ENCODE results near the gene TMEM44. TPM values are rescaled to one million over a fixed set of nuclear protein-coding genes. Genes with fewer than 3 reads are reported as not detected.

TMEM44 gene
- polyA plus RNA-seq, 1 donor (not counting 4 experiments of a cell fraction or from before 2014, with no cell fraction given): 13.3 TPM

DNA sequence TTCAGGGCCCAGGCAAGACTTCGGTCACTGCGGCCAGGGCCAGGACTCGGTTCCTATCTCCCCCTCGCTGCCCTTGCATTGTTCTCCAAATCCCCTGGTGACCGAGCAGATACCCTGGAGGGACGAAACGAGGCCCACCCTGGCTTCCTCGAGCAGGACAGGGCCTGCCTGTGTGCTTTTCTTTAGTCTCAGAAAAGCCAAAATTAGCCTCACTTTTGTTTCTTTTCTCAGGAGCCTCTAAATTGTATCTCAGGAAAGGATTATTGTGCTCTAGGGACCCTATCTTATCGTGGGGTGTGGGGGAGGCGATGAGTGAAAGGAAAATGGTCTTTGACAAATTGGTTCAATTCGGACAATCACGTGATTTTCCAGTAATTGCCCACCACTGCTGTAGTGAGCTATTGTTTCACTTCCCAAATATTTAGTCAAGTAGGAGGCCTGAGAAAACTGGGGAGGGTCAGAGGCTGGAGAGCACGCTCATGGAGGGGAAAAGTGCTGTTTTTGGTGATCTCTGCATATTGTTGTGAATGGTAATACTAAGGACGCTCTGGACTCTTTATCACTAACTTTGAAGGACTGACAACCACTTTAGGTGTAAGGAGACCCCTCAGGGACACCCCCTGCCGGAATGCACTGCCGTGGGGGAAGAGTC, 61.6 kb downstream of the TMEM44 start:
- dilution Hi-C loops (cut with MboI; ENCODE audit: extremely low pct_ligation_motif_present, low sequenced_read_pairs): no loop called here
- Histone ChIP-seq H3K4me2 (ENCODE audit: control insufficient read depth, extremely low read depth, insufficient read depth, low read depth, low read length) (no peak overlapping the region), H3K27me3 (ENCODE audit: control insufficient read depth, extremely low read depth, insufficient read depth, low read length) (no peaks in the 10 kb centered on the region), H3K27ac (ENCODE audit: control insufficient read depth, insufficient read depth, low read length) (no peak overlapping the region), H3K4me3 (ENCODE audit: control insufficient read depth in 2 of 3, extremely low read depth in 1 of 3, insufficient read depth in 2 of 3, low read depth in 1 of 3, low read length in 3 of 3) (no peak overlapping the region), H3K4me1 (ENCODE audit: control insufficient read depth, extremely low read depth, insufficient read depth, low read length) (peaks cover 30% of the 10 kb centered on the region), H3K79me2 (ENCODE audit: control insufficient read depth, insufficient read depth, low read length) (no peaks in the 10 kb centered on the region), H3K9me3 (ENCODE audit: control insufficient read depth, low read depth, low read length) (no peaks in the 10 kb centered on the region), H2AFZ (ENCODE audit: control insufficient read depth, low read length) (no peak overlapping the region), H3K9ac (ENCODE audit: control insufficient read depth, extremely low read depth, insufficient read depth, low read length) (no peak overlapping the region), H3K9me1 (ENCODE audit: control insufficient read depth, extremely low read depth, insufficient read depth, low read length) (no peaks in the 10 kb centered on the region), H4K20me1 (ENCODE audit: control insufficient read depth, extremely low read depth, insufficient read depth, low read length) (no peaks in the 10 kb centered on the region), H3K36me3 (ENCODE audit: control insufficient read depth in 2 of 2, extremely low read depth in 1 of 2, insufficient read depth in 2 of 2, low read length in 2 of 2) (no peaks in the 10 kb centered on the region)
- DNase-seq (ENCODE audit: low read depth, low spot score) (no peak), FAIRE-seq (no peak)
- TF ChIP-seq EZH2 (IDR thresholded peaks at IDR 0.05; ENCODE audit: low read length): no peak
- TF ChIP-seq, protein P1, sequence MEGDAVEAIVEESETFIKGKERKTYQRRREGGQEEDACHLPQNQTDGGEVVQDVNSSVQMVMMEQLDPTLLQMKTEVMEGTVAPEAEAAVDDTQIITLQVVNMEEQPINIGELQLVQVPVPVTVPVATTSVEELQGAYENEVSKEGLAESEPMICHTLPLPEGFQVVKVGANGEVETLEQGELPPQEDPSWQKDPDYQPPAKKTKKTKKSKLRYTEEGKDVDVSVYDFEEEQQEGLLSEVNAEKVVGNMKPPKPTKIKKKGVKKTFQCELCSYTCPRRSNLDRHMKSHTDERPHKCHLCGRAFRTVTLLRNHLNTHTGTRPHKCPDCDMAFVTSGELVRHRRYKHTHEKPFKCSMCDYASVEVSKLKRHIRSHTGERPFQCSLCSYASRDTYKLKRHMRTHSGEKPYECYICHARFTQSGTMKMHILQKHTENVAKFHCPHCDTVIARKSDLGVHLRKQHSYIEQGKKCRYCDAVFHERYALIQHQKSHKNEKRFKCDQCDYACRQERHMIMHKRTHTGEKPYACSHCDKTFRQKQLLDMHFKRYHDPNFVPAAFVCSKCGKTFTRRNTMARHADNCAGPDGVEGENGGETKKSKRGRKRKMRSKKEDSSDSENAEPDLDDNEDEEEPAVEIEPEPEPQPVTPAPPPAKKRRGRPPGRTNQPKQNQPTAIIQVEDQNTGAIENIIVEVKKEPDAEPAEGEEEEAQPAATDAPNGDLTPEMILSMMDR (optimal IDR thresholded peaks at IDR 0.05 in 1 of 3, IDR thresholded peaks at IDR 0.05 in 1 of 3, conservative IDR thresholded peaks at IDR 0.05 in 1 of 3; ENCODE audit: extremely low read depth in 1 of 3, insufficient read depth in 2 of 3, low read length in 3 of 3): no peak

DNA sequence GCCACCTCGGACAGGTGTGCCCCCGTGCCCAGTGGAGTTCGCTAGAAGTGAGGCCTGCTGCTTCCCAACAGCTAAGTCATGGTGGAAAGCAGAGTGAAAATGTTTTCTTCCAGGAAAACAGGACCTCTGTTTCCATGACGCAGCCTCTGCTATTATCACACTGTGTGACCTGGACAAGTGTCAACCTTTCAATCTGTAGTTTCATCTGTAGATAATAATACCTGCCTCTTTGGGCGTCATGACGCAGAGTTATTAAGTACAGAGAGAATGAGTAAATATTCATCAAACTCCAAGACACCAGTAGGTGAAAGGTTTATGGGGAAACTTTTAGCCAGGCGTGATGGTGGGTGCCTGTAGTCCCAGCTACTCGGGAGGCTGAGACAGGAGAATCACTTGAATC, 62.3 kb downstream of the TMEM44 start:
- FAIRE-seq: no peak
- Histone ChIP-seq H3K4me3 (ENCODE audit: control insufficient read depth in 2 of 3, extremely low read depth in 1 of 3, insufficient read depth in 2 of 3, low read depth in 1 of 3, low read length in 3 of 3) (no peak overlapping the region), H3K9me1 (ENCODE audit: control insufficient read depth, extremely low read depth, insufficient read depth, low read length) (no peaks in the 10 kb centered on the region), H3K4me1 (ENCODE audit: control insufficient read depth, extremely low read depth, insufficient read depth, low read length) (peaks cover 25% of the 10 kb centered on the region), H3K4me2 (ENCODE audit: control insufficient read depth, extremely low read depth, insufficient read depth, low read depth, low read length) (no peak overlapping the region), H4K20me1 (ENCODE audit: control insufficient read depth, extremely low read depth, insufficient read depth, low read length) (no peaks in the 10 kb centered on the region), H2AFZ (ENCODE audit: control insufficient read depth, low read length) (no peak overlapping the region), H3K9me3 (ENCODE audit: control insufficient read depth, low read depth, low read length) (no peaks in the 10 kb centered on the region), H3K27ac (ENCODE audit: control insufficient read depth, insufficient read depth, low read length) (no peak overlapping the region), H3K27me3 (ENCODE audit: control insufficient read depth, extremely low read depth, insufficient read depth, low read length) (no peaks in the 10 kb centered on the region), H3K9ac (ENCODE audit: control insufficient read depth, extremely low read depth, insufficient read depth, low read length) (no peak overlapping the region), H3K36me3 (ENCODE audit: control insufficient read depth in 2 of 2, extremely low read depth in 1 of 2, insufficient read depth in 2 of 2, low read length in 2 of 2) (no peaks in the 10 kb centered on the region), H3K79me2 (ENCODE audit: control insufficient read depth, insufficient read depth, low read length) (no peaks in the 10 kb centered on the region)
- dilution Hi-C loops (cut with MboI; ENCODE audit: extremely low pct_ligation_motif_present, low sequenced_read_pairs): no loop called here
- no peak for TF ChIP-seq EZH2 (IDR thresholded peaks at IDR 0.05; ENCODE audit: low read length)
- TF ChIP-seq, protein P1 (optimal IDR thresholded peaks at IDR 0.05 in 1 of 3, IDR thresholded peaks at IDR 0.05 in 1 of 3, conservative IDR thresholded peaks at IDR 0.05 in 1 of 3; ENCODE audit: extremely low read depth in 1 of 3, insufficient read depth in 2 of 3, low read length in 3 of 3): no peak
- DNase-seq (ENCODE audit: low read depth, low spot score): no peak
